ENCODE measurements around the gene FAHD2B. TPM values are rescaled to one million over a fixed set of nuclear protein-coding genes. Genes with fewer than 3 reads are reported as not detected.
"Not testable (repeated sequence)": the region's sequence is repeated elsewhere in the genome, so short reads cannot be mapped to it uniquely, and the experiment has no call there.

FAHD2B gene
- total RNA-seq, 1 experiment from 2014 or later, result 34.5 TPM

GRCh38 chr2:97112320-97113049 is 17.8 kb upstream of the FAHD2B start:
- not testable (repeated sequence) for H3K79me1 ChIP-seq (ENCODE audit: insufficient read depth, low read depth, low read length, poor library complexity, severe bottlenecking); H3K9me3 ChIP-seq (ENCODE audit: control insufficient read depth, low read depth, low read length); H4K91ac ChIP-seq (ENCODE audit: insufficient read length, low read depth, low read length); H3K4ac ChIP-seq (ENCODE audit: low read depth, low read length); H3K23ac ChIP-seq (ENCODE audit: insufficient read length, low read depth, low read length); H3K4me1 Mint-ChIP-seq; H2BK5ac ChIP-seq (ENCODE audit: insufficient read length, low read length); H4K8ac ChIP-seq (replicated peaks; ENCODE audit: insufficient read length, low read depth, low read length); H3K27me3 ChIP-seq (ENCODE audit: insufficient read depth, low read length); H2BK120ac ChIP-seq (ENCODE audit: low read depth, low read length, poor library complexity, severe bottlenecking); H3K9me3 Mint-ChIP-seq; H3K27ac ChIP-seq (ENCODE audit: insufficient read length, low read depth, low read length); H3K18ac ChIP-seq (ENCODE audit: insufficient read length, low read depth, low read length); H4K20me1 ChIP-seq (ENCODE audit: control insufficient read depth, insufficient read depth, insufficient read length); H3K56ac ChIP-seq (ENCODE audit: insufficient read length, low read depth, low read length); H3K36me3 Mint-ChIP-seq (ENCODE audit: insufficient read depth in 1 of 3, low read depth in 3 of 3); H4K5ac ChIP-seq (ENCODE audit: insufficient read length, low read depth, low read length); H2BK15ac ChIP-seq (ENCODE audit: low read depth, low read length); H3K23me2 ChIP-seq (ENCODE audit: insufficient read length, low read depth, low read length, poor library complexity, severe bottlenecking); H2AFZ ChIP-seq (ENCODE audit: low read length); H2AK5ac ChIP-seq (ENCODE audit: insufficient read length, low read length); H3K79me2 ChIP-seq (ENCODE audit: insufficient read depth, low read length); H2BK20ac ChIP-seq (ENCODE audit: low read depth, low read length, poor library complexity, severe bottlenecking); H2BK12ac ChIP-seq (ENCODE audit: insufficient read length, low read depth, low read length); H3K4me1 ChIP-seq (ENCODE audit: insufficient read depth, low read length); H3T11ph ChIP-seq (ENCODE audit: low read length); H3K27me3 Mint-ChIP-seq (ENCODE audit: low read depth)
- no CpG with 5 or more reads among the region's 44 CpGs for WGBS (ENCODE audit: extremely low coverage, insufficient read length, low lambda C conversion rate)
- H3K9ac ChIP-seq (ENCODE audit: extremely low read depth, insufficient read length, low read length), result peak overlapping the region; percentile 54
- peak; percentile 69 for DNase-seq
- H3K4me2 ChIP-seq (ENCODE audit: insufficient read depth, insufficient read length, low read length), result peak overlapping the region; percentile 72
- peak overlapping the region; percentile 65; the same call in 1 of the 2 replicates for H3K14ac ChIP-seq (ENCODE audit: insufficient read depth, low read length)
- Mint-ChIP-seq H3K4me3 (peak overlapping the region; percentile 87 to 94), H3K27ac (peak overlapping the region in 2 of 3 experiments; percentile 39 to 44; a peak in 1 of 7 replicates)
- TF ChIP-seq CTCF (conservative IDR thresholded peaks at IDR 0.05), result peak; percentile 89

GRCh38 chr2:97111246-97111645 is 16.6 kb upstream of the FAHD2B start:
- not testable (repeated sequence) for H3K4me1 Mint-ChIP-seq; H3K4me3 Mint-ChIP-seq; H3K4ac ChIP-seq (ENCODE audit: low read depth, low read length); H3K9ac ChIP-seq (ENCODE audit: extremely low read depth, insufficient read length, low read length); H2BK120ac ChIP-seq (ENCODE audit: low read depth, low read length, poor library complexity, severe bottlenecking); H3T11ph ChIP-seq (ENCODE audit: low read length); H4K91ac ChIP-seq (ENCODE audit: insufficient read length, low read depth, low read length); H4K8ac ChIP-seq (replicated peaks; ENCODE audit: insufficient read length, low read depth, low read length); H4K20me1 ChIP-seq (ENCODE audit: control insufficient read depth, insufficient read depth, insufficient read length); H3K14ac ChIP-seq (ENCODE audit: insufficient read depth, low read length); H3K27ac Mint-ChIP-seq; H3K23me2 ChIP-seq (ENCODE audit: insufficient read length, low read depth, low read length, poor library complexity, severe bottlenecking); H3K18ac ChIP-seq (ENCODE audit: insufficient read length, low read depth, low read length); H2BK12ac ChIP-seq (ENCODE audit: insufficient read length, low read depth, low read length); H2AK5ac ChIP-seq (ENCODE audit: insufficient read length, low read length); H3K79me1 ChIP-seq (ENCODE audit: insufficient read depth, low read depth, low read length, poor library complexity, severe bottlenecking); H4K5ac ChIP-seq (ENCODE audit: insufficient read length, low read depth, low read length); H3K9me3 Mint-ChIP-seq; H2BK20ac ChIP-seq (ENCODE audit: low read depth, low read length, poor library complexity, severe bottlenecking); H3K56ac ChIP-seq (ENCODE audit: insufficient read length, low read depth, low read length); H3K9me3 ChIP-seq (ENCODE audit: control insufficient read depth, low read depth, low read length); H2BK5ac ChIP-seq (ENCODE audit: insufficient read length, low read length); H2AFZ ChIP-seq (ENCODE audit: low read length); H3K27ac ChIP-seq (ENCODE audit: insufficient read length, low read depth, low read length); H3K79me2 ChIP-seq (ENCODE audit: insufficient read depth, low read length); H3K4me1 ChIP-seq (ENCODE audit: insufficient read depth, low read length); H3K36me3 Mint-ChIP-seq (ENCODE audit: insufficient read depth in 1 of 3, low read depth in 3 of 3); H3K27me3 Mint-ChIP-seq (ENCODE audit: low read depth); DNase-seq; H3K27me3 ChIP-seq (ENCODE audit: insufficient read depth, low read length); H3K23ac ChIP-seq (ENCODE audit: insufficient read length, low read depth, low read length); H2BK15ac ChIP-seq (ENCODE audit: low read depth, low read length); H3K4me2 ChIP-seq (ENCODE audit: insufficient read depth, insufficient read length, low read length)
- no CpG with 5 or more reads among the region's 9 CpGs for WGBS (ENCODE audit: extremely low coverage, insufficient read length, low lambda C conversion rate)
